Measurements from ENCODE around the gene RASSF9.

RASSF9 gene

GRCh38 chr12:85820101-85820500 is 16.1 kb downstream of the RASSF9 start:
- Histone ChIP-seq H3K4me1 (ENCODE audit: insufficient read depth, low read length) (no peaks in the 10 kb centered on the region), H3K9ac (ENCODE audit: low read depth, low read length) (no peak overlapping the region), H3K27ac (ENCODE audit: low read depth, low read length) (no peak overlapping the region), H3K36me3 (ENCODE audit: insufficient read depth, low read length) (no peaks in the 10 kb centered on the region), H3K9me3 (ENCODE audit: insufficient read depth, low read depth, low read length) (no peaks in the 10 kb centered on the region), H3K27me3 (ENCODE audit: insufficient read depth, low read length) (no peaks in the 10 kb centered on the region), H3K4me3 (ENCODE audit: low read length) (no peak overlapping the region)

GRCh38 chr12:85814741-85815140 is 21.5 kb downstream of the RASSF9 start:
- H3K27me3 ChIP-seq (ENCODE audit: insufficient read depth, low read length) = no peaks in the 10 kb centered on the region
- no peak overlapping the region for H3K27ac ChIP-seq (ENCODE audit: low read depth, low read length)
- no peak overlapping the region for H3K9ac ChIP-seq (ENCODE audit: low read depth, low read length)
- H3K4me3 ChIP-seq (ENCODE audit: low read length) = no peak overlapping the region
- no peaks in the 10 kb centered on the region for H3K4me1 ChIP-seq (ENCODE audit: insufficient read depth, low read length)
- no peaks in the 10 kb centered on the region for H3K36me3 ChIP-seq (ENCODE audit: insufficient read depth, low read length)
- no peaks in the 10 kb centered on the region for H3K9me3 ChIP-seq (ENCODE audit: insufficient read depth, low read depth, low read length)

- no peaks in the 10 kb centered on the region for H3K36me3 ChIP-seq (ENCODE audit: insufficient read depth, low read length)
- H3K27me3 ChIP-seq (ENCODE audit: insufficient read depth, low read length) = no peaks in the 10 kb centered on the region
- no peaks in the 10 kb centered on the region for H3K4me1 ChIP-seq (ENCODE audit: insufficient read depth, low read length)
- no peaks in the 10 kb centered on the region for H3K9me3 ChIP-seq (ENCODE audit: insufficient read depth, low read depth, low read length)
- no peak overlapping the region for H3K27ac ChIP-seq (ENCODE audit: low read depth, low read length)
- no peak overlapping the region for H3K4me3 ChIP-seq (ENCODE audit: low read length)
- H3K9ac ChIP-seq (ENCODE audit: low read depth, low read length) = no peak overlapping the region
Measured at GRCh38 chr12:85814071-85814470, 22.1 kb downstream of the RASSF9 start.

GRCh38 chr12:85809500-85809899 is 26.7 kb downstream of the RASSF9 start:
- Histone ChIP-seq H3K9ac (ENCODE audit: low read depth, low read length) (no peak overlapping the region), H3K27ac (ENCODE audit: low read depth, low read length) (no peak overlapping the region), H3K9me3 (ENCODE audit: insufficient read depth, low read depth, low read length) (no peaks in the 10 kb centered on the region), H3K27me3 (ENCODE audit: insufficient read depth, low read length) (no peaks in the 10 kb centered on the region), H3K4me3 (ENCODE audit: low read length) (no peak overlapping the region), H3K36me3 (ENCODE audit: insufficient read depth, low read length) (no peaks in the 10 kb centered on the region), H3K4me1 (ENCODE audit: insufficient read depth, low read length) (no peaks in the 10 kb centered on the region; the same call in 1 of the 2 replicates)

GRCh38 chr12:85807730-85808129 is 28.5 kb downstream of the RASSF9 start:
- H3K9me3 ChIP-seq (ENCODE audit: insufficient read depth, low read depth, low read length) = no peaks in the 10 kb centered on the region
- H3K9ac ChIP-seq (ENCODE audit: low read depth, low read length) = no peak overlapping the region
- H3K4me1 ChIP-seq (ENCODE audit: insufficient read depth, low read length) = no peaks in the 10 kb centered on the region; the same call in 1 of the 2 replicates
- no peaks in the 10 kb centered on the region for H3K36me3 ChIP-seq (ENCODE audit: insufficient read depth, low read length)
- no peak overlapping the region for H3K27ac ChIP-seq (ENCODE audit: low read depth, low read length)
- H3K4me3 ChIP-seq (ENCODE audit: low read length) = no peak overlapping the region
- H3K27me3 ChIP-seq (ENCODE audit: insufficient read depth, low read length) = no peaks in the 10 kb centered on the region

GRCh38 chr12:85805654-85806053 is 30.6 kb downstream of the RASSF9 start:
- WGBS = 96% methylated on average over 5 of the region's 5 CpGs
- no peaks in the 10 kb centered on the region; the same call in 1 of the 2 replicates for H3K4me1 ChIP-seq (ENCODE audit: insufficient read depth, low read length)
- H3K27me3 ChIP-seq (ENCODE audit: insufficient read depth, low read length) = no peaks in the 10 kb centered on the region
- H3K4me3 ChIP-seq (ENCODE audit: low read length) = no peak overlapping the region
- H3K36me3 ChIP-seq (ENCODE audit: insufficient read depth, low read length) = no peaks in the 10 kb centered on the region
- H3K9ac ChIP-seq (ENCODE audit: low read depth, low read length) = no peak overlapping the region
- H3K9me3 ChIP-seq (ENCODE audit: insufficient read depth, low read depth, low read length) = no peaks in the 10 kb centered on the region
- H3K27ac ChIP-seq (ENCODE audit: low read depth, low read length) = no peak overlapping the region

GRCh38 chr12:85804663-85805062 is 31.5 kb downstream of the RASSF9 start:
- H3K4me3 ChIP-seq (ENCODE audit: low read length) = no peak overlapping the region
- H3K9ac ChIP-seq (ENCODE audit: low read depth, low read length) = no peak overlapping the region
- H3K27ac ChIP-seq (ENCODE audit: low read depth, low read length) = no peak overlapping the region
- H3K27me3 ChIP-seq (ENCODE audit: insufficient read depth, low read length) = no peaks in the 10 kb centered on the region
- no peaks in the 10 kb centered on the region for H3K36me3 ChIP-seq (ENCODE audit: insufficient read depth, low read length)
- no peaks in the 10 kb centered on the region for H3K9me3 ChIP-seq (ENCODE audit: insufficient read depth, low read depth, low read length)
- H3K4me1 ChIP-seq (ENCODE audit: insufficient read depth, low read length) = no peaks in the 10 kb centered on the region; the same call in 1 of the 2 replicates
- 96% methylated on average over 3 of the region's 3 CpGs for WGBS

- no peaks in the 10 kb centered on the region for H3K9me3 ChIP-seq (ENCODE audit: insufficient read depth, low read depth, low read length)
- 100% methylated on average over 1 of the region's 2 CpGs for WGBS
- no peak overlapping the region for H3K9ac ChIP-seq (ENCODE audit: low read depth, low read length)
- H3K36me3 ChIP-seq (ENCODE audit: insufficient read depth, low read length) = no peaks in the 10 kb centered on the region
- H3K27ac ChIP-seq (ENCODE audit: low read depth, low read length) = no peak overlapping the region
- no peaks in the 10 kb centered on the region; the same call in 1 of the 2 replicates for H3K4me1 ChIP-seq (ENCODE audit: insufficient read depth, low read length)
- no peaks in the 10 kb centered on the region for H3K27me3 ChIP-seq (ENCODE audit: insufficient read depth, low read length)
- H3K4me3 ChIP-seq (ENCODE audit: low read length) = no peak overlapping the region
Measured at GRCh38 chr12:85803923-85804322, 32.3 kb downstream of the RASSF9 start.

- no peaks in the 10 kb centered on the region for H3K27me3 ChIP-seq (ENCODE audit: insufficient read depth, low read length)
- 87% methylated on average over 1 of the region's 1 CpG for WGBS
- no peaks in the 10 kb centered on the region for H3K36me3 ChIP-seq (ENCODE audit: insufficient read depth, low read length)
- no peak overlapping the region for H3K4me3 ChIP-seq (ENCODE audit: low read length)
- no peak overlapping the region for H3K27ac ChIP-seq (ENCODE audit: low read depth, low read length)
- H3K4me1 ChIP-seq (ENCODE audit: insufficient read depth, low read length) = no peaks in the 10 kb centered on the region; the same call in 1 of the 2 replicates
- H3K9me3 ChIP-seq (ENCODE audit: insufficient read depth, low read depth, low read length) = no peaks in the 10 kb centered on the region
- H3K9ac ChIP-seq (ENCODE audit: low read depth, low read length) = no peak overlapping the region
Measured at GRCh38 chr12:85803231-85803630, 33.0 kb downstream of the RASSF9 start.

GRCh38 chr12:85798122-85798521 is 38.1 kb downstream of the RASSF9 start:
- no peak overlapping the region for H3K27ac ChIP-seq (ENCODE audit: low read depth, low read length)
- 0 out of 2 replicates have a peak, but pooled peaks cover 3% of the 10 kb centered on the region for H3K4me1 ChIP-seq (ENCODE audit: insufficient read depth, low read length)
- no peak overlapping the region for H3K9ac ChIP-seq (ENCODE audit: low read depth, low read length)
- H3K9me3 ChIP-seq (ENCODE audit: insufficient read depth, low read depth, low read length) = no peaks in the 10 kb centered on the region
- 87% methylated on average over 2 of the region's 2 CpGs for WGBS
- no peaks in the 10 kb centered on the region for H3K36me3 ChIP-seq (ENCODE audit: insufficient read depth, low read length)
- H3K4me3 ChIP-seq (ENCODE audit: low read length) = no peak overlapping the region
- H3K27me3 ChIP-seq (ENCODE audit: insufficient read depth, low read length) = no peaks in the 10 kb centered on the region

GRCh38 chr12:85796001-85796400 is 40.2 kb downstream of the RASSF9 start:
- Histone ChIP-seq H3K36me3 (ENCODE audit: insufficient read depth, low read length) (no peaks in the 10 kb centered on the region), H3K27me3 (ENCODE audit: insufficient read depth, low read length) (no peaks in the 10 kb centered on the region), H3K4me3 (ENCODE audit: low read length) (no peak overlapping the region), H3K9ac (ENCODE audit: low read depth, low read length) (no peak overlapping the region), H3K9me3 (ENCODE audit: insufficient read depth, low read depth, low read length) (no peaks in the 10 kb centered on the region), H3K27ac (ENCODE audit: low read depth, low read length) (no peak overlapping the region), H3K4me1 (ENCODE audit: insufficient read depth, low read length) (0 out of 2 replicates have a peak, but pooled peaks cover 3% of the 10 kb centered on the region)

GRCh38 chr12:85794531-85794930 is 41.7 kb downstream of the RASSF9 start:
- no peaks in the 10 kb centered on the region for H3K9me3 ChIP-seq (ENCODE audit: insufficient read depth, low read depth, low read length)
- no peak overlapping the region; the same call in 1 of the 2 replicates for H3K27ac ChIP-seq (ENCODE audit: low read depth, low read length)
- WGBS = 91% methylated on average over 1 of the region's 1 CpG
- no peak overlapping the region for H3K9ac ChIP-seq (ENCODE audit: low read depth, low read length)
- no peak overlapping the region for H3K4me3 ChIP-seq (ENCODE audit: low read length)
- no peaks in the 10 kb centered on the region for H3K27me3 ChIP-seq (ENCODE audit: insufficient read depth, low read length)
- 0 out of 2 replicates have a peak, but pooled peaks cover 3% of the 10 kb centered on the region for H3K4me1 ChIP-seq (ENCODE audit: insufficient read depth, low read length)
- H3K36me3 ChIP-seq (ENCODE audit: insufficient read depth, low read length) = no peaks in the 10 kb centered on the region
